ENCODE results near the gene KCTD5. TPM values are rescaled to one million over a fixed set of nuclear protein-coding genes. Genes with fewer than 3 reads are reported as not detected.

KCTD5 gene
- total RNA-seq, 1 experiment from 2014 or later: 27.8 TPM

DNA sequence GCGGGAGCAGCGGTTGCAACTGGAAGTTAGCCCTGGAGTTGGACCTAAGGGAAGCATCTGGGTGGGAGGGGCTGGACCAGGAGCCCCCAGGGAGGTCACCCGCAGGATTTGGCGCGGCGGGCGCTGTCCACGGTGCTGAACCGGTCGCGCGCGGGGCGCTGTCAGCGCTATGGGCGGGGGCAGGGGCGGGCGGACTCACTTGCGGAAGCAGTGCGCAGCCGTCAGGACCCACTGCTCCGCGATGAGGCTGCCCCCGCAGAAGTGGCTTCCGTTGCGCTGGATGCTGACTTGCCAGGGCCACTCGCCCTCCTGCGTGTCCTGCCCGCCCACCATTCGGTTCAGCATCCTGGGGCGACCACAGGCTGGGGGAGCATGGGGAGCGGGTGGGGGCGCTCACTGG lies 33.2 kb downstream of the KCTD5 start (continued):
- TF ChIP-seq FOXP1 (CRISPR knock-in tag; IDR thresholded peaks at IDR 0.05; ENCODE audit: borderline replicate concordance) (peak; percentile 67; the same call in 1 of the 2 replicates), GTF2I (CRISPR knock-in tag; conservative IDR thresholded peaks at IDR 0.05) (no peak)
- TF ChIP-seq, protein P1, sequence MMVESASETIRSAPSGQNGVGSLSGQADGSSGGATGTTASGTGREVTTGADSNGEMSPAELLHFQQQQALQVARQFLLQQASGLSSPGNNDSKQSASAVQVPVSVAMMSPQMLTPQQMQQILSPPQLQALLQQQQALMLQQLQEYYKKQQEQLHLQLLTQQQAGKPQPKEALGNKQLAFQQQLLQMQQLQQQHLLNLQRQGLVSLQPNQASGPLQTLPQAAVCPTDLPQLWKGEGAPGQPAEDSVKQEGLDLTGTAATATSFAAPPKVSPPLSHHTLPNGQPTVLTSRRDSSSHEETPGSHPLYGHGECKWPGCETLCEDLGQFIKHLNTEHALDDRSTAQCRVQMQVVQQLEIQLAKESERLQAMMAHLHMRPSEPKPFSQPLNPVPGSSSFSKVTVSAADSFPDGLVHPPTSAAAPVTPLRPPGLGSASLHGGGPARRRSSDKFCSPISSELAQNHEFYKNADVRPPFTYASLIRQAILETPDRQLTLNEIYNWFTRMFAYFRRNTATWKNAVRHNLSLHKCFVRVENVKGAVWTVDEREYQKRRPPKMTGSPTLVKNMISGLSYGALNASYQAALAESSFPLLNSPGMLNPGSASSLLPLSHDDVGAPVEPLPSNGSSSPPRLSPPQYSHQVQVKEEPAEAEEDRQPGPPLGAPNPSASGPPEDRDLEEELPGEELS (CRISPR knock-in tag; IDR thresholded peaks at IDR 0.05): peak; percentile 90
- TF ChIP-seq, protein P2, sequence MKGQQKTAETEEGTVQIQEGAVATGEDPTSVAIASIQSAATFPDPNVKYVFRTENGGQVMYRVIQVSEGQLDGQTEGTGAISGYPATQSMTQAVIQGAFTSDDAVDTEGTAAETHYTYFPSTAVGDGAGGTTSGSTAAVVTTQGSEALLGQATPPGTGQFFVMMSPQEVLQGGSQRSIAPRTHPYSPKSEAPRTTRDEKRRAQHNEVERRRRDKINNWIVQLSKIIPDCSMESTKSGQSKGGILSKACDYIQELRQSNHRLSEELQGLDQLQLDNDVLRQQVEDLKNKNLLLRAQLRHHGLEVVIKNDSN (CRISPR knock-in tag; IDR thresholded peaks at IDR 0.05): peak; percentile 40; the same call in 1 of the 2 replicates

DNA sequence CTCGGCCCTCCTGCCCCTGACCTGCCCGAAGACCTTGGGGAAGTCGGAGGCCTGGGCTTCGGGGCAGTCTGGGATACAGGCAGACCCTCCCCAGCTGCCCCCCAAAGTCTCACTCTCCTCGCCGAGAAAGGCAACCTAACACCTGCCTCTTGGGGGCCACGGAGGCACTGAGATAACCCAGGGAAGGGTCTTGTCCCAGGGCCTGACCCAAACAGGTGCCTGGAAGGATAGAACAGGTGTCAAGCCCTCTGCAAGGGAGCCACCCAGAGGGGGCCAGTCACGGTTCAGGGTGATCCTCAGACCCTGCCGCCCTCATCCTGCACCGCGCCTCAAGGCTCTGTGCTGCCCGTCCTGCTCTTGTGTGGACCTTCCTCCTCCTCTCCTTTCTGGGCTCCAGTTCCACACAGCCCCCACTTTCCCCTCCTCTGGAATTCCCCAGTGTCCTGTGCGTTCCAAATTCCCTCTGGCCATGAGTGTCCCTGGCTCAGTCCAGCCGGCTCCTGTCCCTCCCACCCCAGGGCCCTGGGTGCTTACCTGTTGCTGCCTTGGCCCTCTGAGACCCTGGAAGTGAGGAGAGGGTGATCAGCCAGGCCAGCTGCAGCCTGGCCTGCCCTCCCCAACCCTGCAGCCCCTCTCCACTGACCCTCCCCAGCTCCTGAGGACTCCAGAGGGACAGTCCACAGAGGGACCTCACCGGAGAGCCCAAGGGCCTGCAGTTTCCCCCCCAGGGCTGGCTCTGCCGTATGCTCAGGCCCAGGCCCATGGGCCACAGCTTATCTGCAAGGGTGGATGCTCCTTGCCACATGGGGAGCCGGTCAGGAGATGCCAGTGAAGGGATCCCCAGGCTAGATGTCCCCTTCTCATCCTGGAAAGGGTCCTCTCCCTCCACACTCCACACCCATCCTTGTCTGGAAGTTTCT lies 33.9 kb downstream of the KCTD5 start:
- ATAC-seq: no peak
- H3K27ac Mint-ChIP-seq: no peak overlapping the region
- no peaks in the 10 kb centered on the region for H3K36me3 Mint-ChIP-seq
- ChIA-PET POLR2A (no interaction called here), CTCF (interaction anchor here (0.6 to 1.4 kb wide), 2 partner anchors 54 to 201 kb away, joined by 3 read pairs; no protein-coding TSS in a partner anchor)
- DNase-seq (ENCODE audit: low spot score): no peak
- no peaks in the 10 kb centered on the region for H3K9me3 Mint-ChIP-seq
- peak overlapping the region; percentile 35; the same call in 1 of the 2 replicates for H3K4me3 Mint-ChIP-seq
- no peaks in the 10 kb centered on the region for H3K27me3 Mint-ChIP-seq (ENCODE audit: low read depth)
- TF ChIP-seq SMAD4 (CRISPR knock-in tag; IDR thresholded peaks at IDR 0.05): no peak
- TF ChIP-seq, protein P3, sequence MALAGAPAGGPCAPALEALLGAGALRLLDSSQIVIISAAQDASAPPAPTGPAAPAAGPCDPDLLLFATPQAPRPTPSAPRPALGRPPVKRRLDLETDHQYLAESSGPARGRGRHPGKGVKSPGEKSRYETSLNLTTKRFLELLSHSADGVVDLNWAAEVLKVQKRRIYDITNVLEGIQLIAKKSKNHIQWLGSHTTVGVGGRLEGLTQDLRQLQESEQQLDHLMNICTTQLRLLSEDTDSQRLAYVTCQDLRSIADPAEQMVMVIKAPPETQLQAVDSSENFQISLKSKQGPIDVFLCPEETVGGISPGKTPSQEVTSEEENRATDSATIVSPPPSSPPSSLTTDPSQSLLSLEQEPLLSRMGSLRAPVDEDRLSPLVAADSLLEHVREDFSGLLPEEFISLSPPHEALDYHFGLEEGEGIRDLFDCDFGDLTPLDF (CRISPR knock-in tag; IDR thresholded peaks at IDR 0.05): no peak
- TF ChIP-seq ZBTB21 (CRISPR knock-in tag; IDR thresholded peaks at IDR 0.05; ENCODE audit: borderline replicate concordance): no peak
- TF ChIP-seq, protein P4, sequence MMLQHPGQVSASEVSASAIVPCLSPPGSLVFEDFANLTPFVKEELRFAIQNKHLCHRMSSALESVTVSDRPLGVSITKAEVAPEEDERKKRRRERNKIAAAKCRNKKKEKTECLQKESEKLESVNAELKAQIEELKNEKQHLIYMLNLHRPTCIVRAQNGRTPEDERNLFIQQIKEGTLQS (CRISPR knock-in tag; conservative IDR thresholded peaks at IDR 0.05): no peak
- TF ChIP-seq, protein P5, sequence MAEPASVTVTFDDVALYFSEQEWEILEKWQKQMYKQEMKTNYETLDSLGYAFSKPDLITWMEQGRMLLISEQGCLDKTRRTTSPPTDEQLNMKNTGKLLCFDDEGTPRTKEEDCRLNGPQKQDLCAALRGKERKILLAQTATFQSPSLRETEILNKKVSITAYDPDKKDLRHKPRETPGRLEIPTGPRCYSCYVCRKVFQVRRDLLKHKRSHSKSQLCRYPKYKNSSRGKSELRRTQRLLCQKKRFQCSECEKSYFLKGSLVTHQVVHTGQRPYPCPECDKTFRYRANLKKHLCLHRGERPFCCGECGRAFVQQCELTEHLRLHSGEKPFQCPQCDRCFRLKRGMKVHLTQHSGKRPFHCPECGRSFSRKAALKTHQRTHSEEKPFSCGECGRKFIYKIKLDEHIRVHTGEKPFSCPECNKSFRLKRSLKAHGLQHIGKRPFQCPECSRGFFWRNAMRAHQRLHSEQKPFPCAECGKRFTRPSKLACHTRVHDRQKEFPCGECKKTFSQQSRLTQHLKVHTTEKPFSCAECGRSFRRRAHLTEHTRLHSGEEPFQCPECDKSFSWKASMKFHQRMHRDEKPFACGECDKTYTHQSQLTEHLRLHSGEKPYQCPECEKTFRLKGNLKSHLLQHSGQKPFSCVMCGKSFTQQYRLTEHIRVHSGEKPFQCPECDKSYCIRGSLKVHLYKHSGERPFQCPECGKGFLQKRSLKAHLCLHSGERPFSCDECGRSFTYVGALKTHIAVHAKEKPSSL (CRISPR knock-in tag; conservative IDR thresholded peaks at IDR 0.05): no peak
- TF ChIP-seq, protein P6, sequence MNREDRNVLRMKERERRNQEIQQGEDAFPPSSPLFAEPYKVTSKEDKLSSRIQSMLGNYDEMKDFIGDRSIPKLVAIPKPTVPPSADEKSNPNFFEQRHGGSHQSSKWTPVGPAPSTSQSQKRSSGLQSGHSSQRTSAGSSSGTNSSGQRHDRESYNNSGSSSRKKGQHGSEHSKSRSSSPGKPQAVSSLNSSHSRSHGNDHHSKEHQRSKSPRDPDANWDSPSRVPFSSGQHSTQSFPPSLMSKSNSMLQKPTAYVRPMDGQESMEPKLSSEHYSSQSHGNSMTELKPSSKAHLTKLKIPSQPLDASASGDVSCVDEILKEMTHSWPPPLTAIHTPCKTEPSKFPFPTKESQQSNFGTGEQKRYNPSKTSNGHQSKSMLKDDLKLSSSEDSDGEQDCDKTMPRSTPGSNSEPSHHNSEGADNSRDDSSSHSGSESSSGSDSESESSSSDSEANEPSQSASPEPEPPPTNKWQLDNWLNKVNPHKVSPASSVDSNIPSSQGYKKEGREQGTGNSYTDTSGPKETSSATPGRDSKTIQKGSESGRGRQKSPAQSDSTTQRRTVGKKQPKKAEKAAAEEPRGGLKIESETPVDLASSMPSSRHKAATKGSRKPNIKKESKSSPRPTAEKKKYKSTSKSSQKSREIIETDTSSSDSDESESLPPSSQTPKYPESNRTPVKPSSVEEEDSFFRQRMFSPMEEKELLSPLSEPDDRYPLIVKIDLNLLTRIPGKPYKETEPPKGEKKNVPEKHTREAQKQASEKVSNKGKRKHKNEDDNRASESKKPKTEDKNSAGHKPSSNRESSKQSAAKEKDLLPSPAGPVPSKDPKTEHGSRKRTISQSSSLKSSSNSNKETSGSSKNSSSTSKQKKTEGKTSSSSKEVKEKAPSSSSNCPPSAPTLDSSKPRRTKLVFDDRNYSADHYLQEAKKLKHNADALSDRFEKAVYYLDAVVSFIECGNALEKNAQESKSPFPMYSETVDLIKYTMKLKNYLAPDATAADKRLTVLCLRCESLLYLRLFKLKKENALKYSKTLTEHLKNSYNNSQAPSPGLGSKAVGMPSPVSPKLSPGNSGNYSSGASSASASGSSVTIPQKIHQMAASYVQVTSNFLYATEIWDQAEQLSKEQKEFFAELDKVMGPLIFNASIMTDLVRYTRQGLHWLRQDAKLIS (CRISPR knock-in tag; IDR thresholded peaks at IDR 0.05; ENCODE audit: borderline replicate concordance): no peak
- TF ChIP-seq, protein P7, sequence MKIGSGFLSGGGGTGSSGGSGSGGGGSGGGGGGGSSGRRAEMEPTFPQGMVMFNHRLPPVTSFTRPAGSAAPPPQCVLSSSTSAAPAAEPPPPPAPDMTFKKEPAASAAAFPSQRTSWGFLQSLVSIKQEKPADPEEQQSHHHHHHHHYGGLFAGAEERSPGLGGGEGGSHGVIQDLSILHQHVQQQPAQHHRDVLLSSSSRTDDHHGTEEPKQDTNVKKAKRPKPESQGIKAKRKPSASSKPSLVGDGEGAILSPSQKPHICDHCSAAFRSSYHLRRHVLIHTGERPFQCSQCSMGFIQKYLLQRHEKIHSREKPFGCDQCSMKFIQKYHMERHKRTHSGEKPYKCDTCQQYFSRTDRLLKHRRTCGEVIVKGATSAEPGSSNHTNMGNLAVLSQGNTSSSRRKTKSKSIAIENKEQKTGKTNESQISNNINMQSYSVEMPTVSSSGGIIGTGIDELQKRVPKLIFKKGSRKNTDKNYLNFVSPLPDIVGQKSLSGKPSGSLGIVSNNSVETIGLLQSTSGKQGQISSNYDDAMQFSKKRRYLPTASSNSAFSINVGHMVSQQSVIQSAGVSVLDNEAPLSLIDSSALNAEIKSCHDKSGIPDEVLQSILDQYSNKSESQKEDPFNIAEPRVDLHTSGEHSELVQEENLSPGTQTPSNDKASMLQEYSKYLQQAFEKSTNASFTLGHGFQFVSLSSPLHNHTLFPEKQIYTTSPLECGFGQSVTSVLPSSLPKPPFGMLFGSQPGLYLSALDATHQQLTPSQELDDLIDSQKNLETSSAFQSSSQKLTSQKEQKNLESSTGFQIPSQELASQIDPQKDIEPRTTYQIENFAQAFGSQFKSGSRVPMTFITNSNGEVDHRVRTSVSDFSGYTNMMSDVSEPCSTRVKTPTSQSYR (CRISPR knock-in tag; IDR thresholded peaks at IDR 0.05): no peak
- TF ChIP-seq, protein P8, sequence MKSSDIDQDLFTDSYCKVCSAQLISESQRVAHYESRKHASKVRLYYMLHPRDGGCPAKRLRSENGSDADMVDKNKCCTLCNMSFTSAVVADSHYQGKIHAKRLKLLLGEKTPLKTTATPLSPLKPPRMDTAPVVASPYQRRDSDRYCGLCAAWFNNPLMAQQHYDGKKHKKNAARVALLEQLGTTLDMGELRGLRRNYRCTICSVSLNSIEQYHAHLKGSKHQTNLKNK (CRISPR knock-in tag; IDR thresholded peaks at IDR 0.05): no peak
- peaks cover 6% of the 10 kb centered on the region; the same call in 1 of the 2 replicates for H3K4me1 Mint-ChIP-seq
